ENCODE data around the gene HDAC9. TPM values are rescaled to one million over a fixed set of nuclear protein-coding genes. Genes with fewer than 3 reads are reported as not detected.

HDAC9 gene
- total RNA-seq, 1 experiment from 2014 or later: 4.3 TPM

DNA sequence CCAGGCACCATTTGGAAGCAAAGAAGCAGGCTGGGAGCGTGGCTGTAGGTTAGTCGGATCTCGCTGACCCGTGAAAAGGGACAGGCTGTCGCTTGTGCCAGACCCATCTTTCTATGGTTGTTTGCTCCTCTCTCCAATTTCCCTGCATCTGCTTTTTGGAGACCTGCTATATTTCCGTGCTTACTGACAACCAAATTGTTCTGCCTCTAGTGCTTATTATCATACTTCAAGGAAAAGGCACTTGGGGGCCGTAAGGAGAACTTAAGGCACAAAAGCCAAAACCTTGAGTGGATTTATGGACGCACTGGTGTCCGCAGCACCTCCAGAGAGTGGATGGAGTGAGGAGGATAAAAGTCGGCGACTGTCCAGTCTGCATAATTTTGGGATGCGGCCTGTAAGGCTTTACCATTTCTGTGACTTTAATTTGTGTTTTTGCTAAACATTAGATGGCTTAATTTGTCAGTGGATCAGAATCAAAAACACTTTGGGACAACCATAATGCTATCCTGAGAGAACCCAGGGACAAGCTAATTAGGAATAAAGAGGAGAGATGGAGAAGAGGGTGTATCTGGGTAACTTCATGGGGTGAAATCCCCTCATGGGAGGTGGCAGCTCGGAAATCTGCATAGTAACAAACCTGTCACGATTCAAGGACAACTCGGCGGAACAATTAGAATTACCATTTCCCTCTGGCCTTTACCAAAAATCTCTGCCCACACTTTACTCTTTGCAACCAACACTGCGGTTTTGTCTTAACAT is 206.7 kb downstream of the HDAC9 start:
- Histone ChIP-seq H3K36me3 (ENCODE audit: control insufficient read depth in 1 of 2, insufficient read depth in 2 of 2, low read length in 2 of 2) (no peaks in the 10 kb centered on the region), H2AFZ (ENCODE audit: low read depth, low read length, poor library complexity, severe bottlenecking) (no peak overlapping the region), H3K79me2 (ENCODE audit: insufficient read depth, low read length) (no peaks in the 10 kb centered on the region), H3K27me3 (ENCODE audit: insufficient read depth, low read length) (no peaks in the 10 kb centered on the region), H3K9ac (ENCODE audit: low read length) (no peak overlapping the region), H3K4me1 (ENCODE audit: control insufficient read depth in 1 of 2, insufficient read depth in 2 of 2, low read length in 2 of 2) (no peaks in the 10 kb centered on the region), H3K9me3 (ENCODE audit: control insufficient read depth in 1 of 2, insufficient read depth in 1 of 2, low read depth in 1 of 2, low read length in 2 of 2) (no peaks in the 10 kb centered on the region), H3K27ac (ENCODE audit: low read depth, low read length) (no peak overlapping the region), H3K4me2 (ENCODE audit: low read length) (no peak overlapping the region), H3K9me2 (ENCODE audit: insufficient read depth) (no peaks in the 10 kb centered on the region), H3K4me3 (replicated peaks in 1 of 2; ENCODE audit: low read depth in 1 of 2, low read length in 2 of 2) (no peak overlapping the region), H4K20me1 (ENCODE audit: insufficient read depth) (no peaks in the 10 kb centered on the region)
- no peak for DNase-seq (ENCODE audit: low read depth, low spot score)
- TF ChIP-seq CBX3 (IDR thresholded peaks at IDR 0.05; ENCODE audit: low read depth) (no peak), SRF (IDR thresholded peaks at IDR 0.05; ENCODE audit: low read depth) (no peak), MAX (IDR thresholded peaks at IDR 0.05) (no peak)
- TF ChIP-seq, protein P1, sequence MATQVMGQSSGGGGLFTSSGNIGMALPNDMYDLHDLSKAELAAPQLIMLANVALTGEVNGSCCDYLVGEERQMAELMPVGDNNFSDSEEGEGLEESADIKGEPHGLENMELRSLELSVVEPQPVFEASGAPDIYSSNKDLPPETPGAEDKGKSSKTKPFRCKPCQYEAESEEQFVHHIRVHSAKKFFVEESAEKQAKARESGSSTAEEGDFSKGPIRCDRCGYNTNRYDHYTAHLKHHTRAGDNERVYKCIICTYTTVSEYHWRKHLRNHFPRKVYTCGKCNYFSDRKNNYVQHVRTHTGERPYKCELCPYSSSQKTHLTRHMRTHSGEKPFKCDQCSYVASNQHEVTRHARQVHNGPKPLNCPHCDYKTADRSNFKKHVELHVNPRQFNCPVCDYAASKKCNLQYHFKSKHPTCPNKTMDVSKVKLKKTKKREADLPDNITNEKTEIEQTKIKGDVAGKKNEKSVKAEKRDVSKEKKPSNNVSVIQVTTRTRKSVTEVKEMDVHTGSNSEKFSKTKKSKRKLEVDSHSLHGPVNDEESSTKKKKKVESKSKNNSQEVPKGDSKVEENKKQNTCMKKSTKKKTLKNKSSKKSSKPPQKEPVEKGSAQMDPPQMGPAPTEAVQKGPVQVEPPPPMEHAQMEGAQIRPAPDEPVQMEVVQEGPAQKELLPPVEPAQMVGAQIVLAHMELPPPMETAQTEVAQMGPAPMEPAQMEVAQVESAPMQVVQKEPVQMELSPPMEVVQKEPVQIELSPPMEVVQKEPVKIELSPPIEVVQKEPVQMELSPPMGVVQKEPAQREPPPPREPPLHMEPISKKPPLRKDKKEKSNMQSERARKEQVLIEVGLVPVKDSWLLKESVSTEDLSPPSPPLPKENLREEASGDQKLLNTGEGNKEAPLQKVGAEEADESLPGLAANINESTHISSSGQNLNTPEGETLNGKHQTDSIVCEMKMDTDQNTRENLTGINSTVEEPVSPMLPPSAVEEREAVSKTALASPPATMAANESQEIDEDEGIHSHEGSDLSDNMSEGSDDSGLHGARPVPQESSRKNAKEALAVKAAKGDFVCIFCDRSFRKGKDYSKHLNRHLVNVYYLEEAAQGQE (IDR thresholded peaks at IDR 0.05; ENCODE audit: low read depth): no peak
- ChIA-PET POLR2A (no interaction called here), RAD21 (ENCODE audit: low non-redundant PET in 1 of 2, low total read pairs in 2 of 2, uncharacterized antibody in 2 of 2, unreplicated experiment in 2 of 2) (no interaction called here), CTCF (no interaction called here)
- ATAC-seq: no peak
- BruUV-seq (replicated peaks): no TSS peak
- intact Hi-C loops (cut with micrococcal nuclease): no loop called here

GRCh38 chr7:18703685-18704084 is 208.1 kb downstream of the HDAC9 start:
- Histone ChIP-seq H3K27ac (ENCODE audit: low read depth, low read length) (no peak overlapping the region), H2AFZ (ENCODE audit: low read depth, low read length, poor library complexity, severe bottlenecking) (no peak overlapping the region), H3K4me2 (ENCODE audit: low read length) (no peak overlapping the region), H3K4me3 (replicated peaks in 1 of 2; ENCODE audit: low read depth in 1 of 2, low read length in 2 of 2) (no peak overlapping the region), H4K20me1 (ENCODE audit: insufficient read depth) (no peaks in the 10 kb centered on the region), H3K9me2 (ENCODE audit: insufficient read depth) (no peaks in the 10 kb centered on the region), H3K9ac (ENCODE audit: low read length) (no peak overlapping the region), H3K4me1 (ENCODE audit: control insufficient read depth in 1 of 2, insufficient read depth in 2 of 2, low read length in 2 of 2) (no peaks in the 10 kb centered on the region), H3K36me3 (ENCODE audit: control insufficient read depth in 1 of 2, insufficient read depth in 2 of 2, low read length in 2 of 2) (no peaks in the 10 kb centered on the region), H3K27me3 (ENCODE audit: insufficient read depth, low read length) (no peaks in the 10 kb centered on the region), H3K9me3 (ENCODE audit: control insufficient read depth in 1 of 2, insufficient read depth in 1 of 2, low read depth in 1 of 2, low read length in 2 of 2) (no peaks in the 10 kb centered on the region), H3K79me2 (ENCODE audit: insufficient read depth, low read length) (no peaks in the 10 kb centered on the region)
- ChIA-PET POLR2A (no interaction called here), CTCF (no interaction called here), RAD21 (ENCODE audit: low non-redundant PET in 1 of 2, low total read pairs in 2 of 2, uncharacterized antibody in 2 of 2, unreplicated experiment in 2 of 2) (no interaction called here)
- intact Hi-C loops (cut with micrococcal nuclease): no loop called here
- DNase-seq (ENCODE audit: low read depth, low spot score) (no peak), ATAC-seq (no peak)
- no TSS peak for BruUV-seq (replicated peaks)
- TF ChIP-seq FOSL1 (IDR thresholded peaks at IDR 0.05; ENCODE audit: low read depth) (no peak), TCF7L2 (IDR thresholded peaks at IDR 0.05; ENCODE audit: borderline replicate concordance, extremely low read depth, insufficient read depth, insufficient read length) (no peak), SRF (IDR thresholded peaks at IDR 0.05; ENCODE audit: low read depth) (no peak), EGR1 (IDR thresholded peaks at IDR 0.05; ENCODE audit: low read depth) (no peak), ZBTB33 (IDR thresholded peaks at IDR 0.05; ENCODE audit: extremely low read depth, insufficient replicate concordance, low read length) (no peak), SIN3A (IDR thresholded peaks at IDR 0.05; ENCODE audit: low read depth) (no peak), YY1 (IDR thresholded peaks at IDR 0.05; ENCODE audit: extremely low read depth, insufficient replicate concordance, low read depth, low read length) (no peak), POLR2A (IDR thresholded peaks at IDR 0.05; ENCODE audit: borderline replicate concordance, extremely low read depth, insufficient read depth, insufficient read length) (no peak), SP1 (IDR thresholded peaks at IDR 0.05; ENCODE audit: low read depth) (no peak), CEBPB (IDR thresholded peaks at IDR 0.05; ENCODE audit: low read depth) (no peak), ZNF274 (IDR thresholded peaks at IDR 0.05; ENCODE audit: low read depth, low read length) (no peak)
- TF ChIP-seq, protein P2, sequence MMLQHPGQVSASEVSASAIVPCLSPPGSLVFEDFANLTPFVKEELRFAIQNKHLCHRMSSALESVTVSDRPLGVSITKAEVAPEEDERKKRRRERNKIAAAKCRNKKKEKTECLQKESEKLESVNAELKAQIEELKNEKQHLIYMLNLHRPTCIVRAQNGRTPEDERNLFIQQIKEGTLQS (IDR thresholded peaks at IDR 0.05): no peak
